Fibroblast of skin of scalp (primary cell): Measurements from ENCODE around the gene TXNRD1.
"Not testable (repeated sequence)": the region's sequence is repeated elsewhere in the genome, so short reads cannot be mapped to it uniquely, and the experiment has no call there.

ENCODE experiments used
- DNase-seq: peaks from one replicate; pipeline ENCODE4 v3.0.0-alpha.2; 2013

TXNRD1 gene

GRCh38 chr12:104328278-104328677, 112.7 kb downstream of the TXNRD1 start:
- DNase-seq, result not testable (repeated sequence)

- no peak for DNase-seq
Measured at GRCh38 chr12:104328790-104329189, 113.2 kb downstream of the TXNRD1 start.

- no peak for DNase-seq
Measured at GRCh38 chr12:104329707-104330532, 114.3 kb downstream of the TXNRD1 start.

GRCh38 chr12:104331376-104331775, 115.8 kb downstream of the TXNRD1 start:
- no peak for DNase-seq

DNA sequence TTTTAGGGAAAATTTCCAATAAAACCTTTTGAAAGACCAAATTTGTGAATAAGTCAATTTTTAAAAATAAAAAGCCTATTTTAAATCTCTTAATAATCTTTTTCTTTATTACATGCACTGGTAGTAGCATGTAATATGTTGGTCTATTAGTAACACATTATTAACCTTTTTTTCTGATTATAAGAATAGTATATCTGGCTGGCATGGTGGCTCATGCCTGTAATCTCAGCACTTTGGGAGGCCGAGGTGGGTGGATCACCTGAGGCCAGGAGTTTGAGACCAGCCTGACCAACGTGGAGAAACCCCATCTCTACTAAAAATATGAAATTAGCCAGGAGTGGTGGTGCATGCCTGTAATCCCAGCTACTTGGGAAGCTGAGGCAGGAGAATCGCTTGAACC, 116.7 kb downstream of the TXNRD1 start:
- not testable (repeated sequence) for DNase-seq

DNA sequence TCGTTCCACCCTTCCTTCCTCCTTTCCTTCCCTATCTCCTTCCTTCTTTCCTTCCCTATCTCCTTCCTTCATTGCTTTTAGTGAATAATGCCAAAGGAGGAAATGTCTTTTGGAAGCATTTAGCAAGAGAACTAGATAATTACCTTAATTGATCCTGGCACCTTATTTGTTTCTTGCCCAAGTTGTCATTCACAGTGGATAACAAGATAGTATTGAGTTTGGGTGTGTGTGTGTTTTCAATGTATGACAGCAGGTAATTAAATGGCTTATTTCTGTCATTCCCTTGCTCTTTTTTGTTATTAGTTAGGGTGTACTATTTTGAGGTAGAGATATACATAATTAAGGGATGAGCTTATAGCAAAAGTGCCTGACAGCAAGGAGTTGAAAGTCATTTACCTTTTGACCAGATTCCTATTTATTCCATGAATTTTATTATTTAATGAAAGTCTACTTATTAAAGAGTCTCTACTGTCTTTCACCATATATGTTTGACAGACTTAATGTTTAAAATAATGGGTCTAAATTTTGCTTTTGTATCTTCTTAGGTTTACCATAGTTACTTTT, 118.2 kb downstream of the TXNRD1 start:
- DNase-seq, result no peak

DNA sequence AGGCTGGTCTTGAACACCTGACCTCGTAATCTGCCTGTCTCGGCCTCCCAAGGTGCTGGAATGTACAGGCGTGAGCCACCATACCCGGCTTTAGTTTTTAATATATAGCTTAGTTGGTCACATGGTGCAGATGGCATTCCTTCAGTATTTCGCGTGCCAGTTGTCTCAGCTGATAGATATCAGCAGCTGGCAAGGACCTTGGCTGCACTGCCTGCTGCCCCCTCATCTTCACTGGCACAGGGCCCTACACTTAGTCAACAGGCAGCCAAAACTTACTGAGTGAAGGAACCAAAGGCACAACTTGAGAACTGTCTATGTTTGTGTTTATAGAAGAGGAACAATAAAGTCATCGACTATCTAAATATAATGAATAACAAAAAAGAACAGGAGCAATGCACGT, 119.0 kb downstream of the TXNRD1 start:
- DNase-seq, result no peak

DNA sequence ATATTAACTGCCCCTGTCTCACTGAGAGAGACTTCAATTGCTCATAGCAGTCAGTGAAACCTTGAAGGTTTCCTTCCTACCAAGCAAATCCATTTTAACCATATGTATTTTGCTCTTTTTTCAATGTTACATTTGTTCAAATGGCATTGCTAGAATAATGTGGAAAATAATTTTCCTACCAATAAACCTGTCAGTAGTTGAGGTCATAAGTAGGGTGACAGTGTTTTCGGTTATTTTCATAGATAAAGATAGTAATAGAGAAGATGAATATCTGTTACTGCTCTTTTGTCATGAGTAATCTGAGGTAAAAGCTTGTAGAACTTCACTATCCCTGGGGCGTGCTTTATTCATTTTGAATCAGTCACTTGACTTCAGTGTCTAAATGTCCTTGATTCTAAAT, 120.5 kb downstream of the TXNRD1 start:
- no peak for DNase-seq

GRCh38 chr12:104337030-104337558, 121.5 kb downstream of the TXNRD1 start:
- DNase-seq, result no peak

- no peak for DNase-seq
Measured at GRCh38 chr12:104339663-104340062, 124.1 kb downstream of the TXNRD1 start.

DNA sequence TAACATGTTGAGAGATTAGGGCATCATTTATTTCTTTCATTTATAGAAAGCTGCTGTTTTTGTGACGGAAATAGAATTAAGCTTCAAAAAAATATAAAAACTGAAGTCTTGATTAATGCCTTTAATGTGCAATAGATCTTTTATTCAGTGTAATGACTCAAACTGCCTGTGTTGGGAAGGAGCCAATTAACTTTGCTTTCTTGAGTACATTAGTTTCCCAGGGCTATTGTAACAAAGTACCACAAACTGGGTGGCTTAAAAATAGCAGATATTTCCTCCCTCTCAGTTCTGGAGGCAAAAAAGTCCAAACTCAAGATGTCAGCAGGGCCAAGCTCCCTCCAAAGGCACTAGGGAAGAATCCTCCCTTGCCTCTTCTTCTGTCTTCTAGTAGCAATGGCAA, 124.6 kb downstream of the TXNRD1 start:
- DNase-seq, result no peak

DNA sequence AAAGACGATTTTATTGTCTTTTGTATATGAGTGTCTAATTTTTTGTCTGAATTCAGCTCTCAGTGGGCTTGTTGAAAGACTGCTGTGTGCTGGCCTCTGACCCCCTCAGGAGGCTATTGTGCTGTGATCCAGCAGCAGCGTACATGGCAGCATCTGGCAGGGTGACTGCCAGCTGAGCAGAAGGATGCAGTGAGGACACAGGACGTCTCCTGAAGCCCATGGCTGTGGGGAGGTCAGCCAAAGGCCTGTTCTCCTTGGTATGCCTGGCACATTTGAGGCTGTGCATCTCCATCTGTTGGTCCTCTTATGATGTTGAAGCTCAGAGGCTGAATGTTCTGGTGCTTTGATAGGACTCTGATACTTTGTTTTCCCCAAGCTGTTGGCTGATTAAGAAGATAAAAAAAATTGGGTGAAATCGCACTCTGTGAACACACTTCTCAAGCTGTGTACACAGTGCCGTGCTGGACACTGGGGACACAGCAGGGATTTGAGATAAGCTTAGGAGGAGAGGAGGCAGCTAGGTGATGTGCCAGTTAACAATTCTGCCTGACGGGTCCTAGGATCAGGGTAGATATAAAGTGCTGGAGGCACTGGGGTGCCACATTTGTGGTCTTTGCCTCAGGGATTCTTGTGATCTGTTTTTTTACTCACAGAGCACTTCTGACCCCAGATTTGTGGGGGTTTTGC, 125.5 kb downstream of the TXNRD1 start:
- no peak for DNase-seq

GRCh38 chr12:104342147-104342546, 126.6 kb downstream of the TXNRD1 start:
- no peak for DNase-seq

- DNase-seq, result no peak
Measured at GRCh38 chr12:104342635-104343249, 127.2 kb downstream of the TXNRD1 start.

DNA sequence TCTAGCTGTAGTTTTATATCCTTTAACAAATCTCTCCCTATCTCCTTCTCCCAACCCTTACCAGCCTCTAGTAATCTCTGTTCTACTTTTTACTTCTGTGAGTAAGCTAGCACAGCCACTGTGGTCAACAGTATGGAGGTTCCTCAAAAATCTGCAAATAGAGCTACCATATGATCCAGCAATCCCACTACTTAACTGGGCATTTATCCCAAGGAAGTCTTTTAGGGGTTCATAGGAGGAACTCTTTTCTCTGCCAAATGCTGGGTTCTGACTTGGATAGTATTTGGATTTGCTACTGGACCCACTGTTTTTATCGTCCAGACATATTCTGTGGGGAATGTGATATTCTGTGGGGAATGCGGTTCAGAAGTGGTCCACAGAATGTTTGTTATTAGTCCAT, 129.1 kb downstream of the TXNRD1 start:
- DNase-seq, result no peak

DNA sequence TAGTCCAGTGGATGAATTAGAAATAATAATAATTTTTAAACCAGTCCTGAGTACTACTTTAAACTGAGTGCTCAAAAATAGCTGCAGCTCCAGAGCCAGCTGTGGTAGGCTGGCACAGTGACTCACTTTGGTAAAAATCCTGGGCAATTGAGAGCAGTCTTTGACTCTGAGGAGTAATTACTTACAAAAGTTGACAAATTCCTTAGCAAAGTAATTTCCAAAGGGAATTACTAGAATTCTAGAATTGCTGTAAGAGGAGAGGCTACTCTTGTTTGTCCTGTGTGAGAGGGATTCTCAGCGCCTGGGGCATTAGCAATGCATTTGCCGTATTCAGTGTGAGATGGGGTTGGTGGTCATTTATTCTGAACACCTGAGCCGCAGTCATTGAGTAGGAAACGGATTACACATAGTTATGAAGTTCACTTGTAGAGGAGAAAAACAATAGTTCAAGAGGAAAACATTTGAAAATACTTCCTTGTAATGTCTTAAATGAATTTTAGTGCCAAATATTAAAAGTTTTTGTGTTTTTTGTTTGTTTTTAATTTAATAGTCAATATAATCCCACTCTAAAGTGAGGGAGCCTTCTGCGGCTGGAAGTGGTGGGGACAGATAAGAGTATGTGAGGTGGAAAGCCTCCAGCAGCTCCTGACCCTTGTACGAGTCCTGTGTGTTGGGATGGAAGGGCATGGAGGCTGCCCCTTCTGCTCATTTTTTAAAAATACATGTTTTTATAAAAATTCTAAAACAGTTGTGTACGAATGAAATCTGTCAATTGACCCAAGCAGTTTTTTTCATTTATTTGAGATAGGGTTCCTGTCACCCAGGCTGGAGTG, 129.9 kb downstream of the TXNRD1 start:
- DNase-seq, result peak; percentile 21

DNA sequence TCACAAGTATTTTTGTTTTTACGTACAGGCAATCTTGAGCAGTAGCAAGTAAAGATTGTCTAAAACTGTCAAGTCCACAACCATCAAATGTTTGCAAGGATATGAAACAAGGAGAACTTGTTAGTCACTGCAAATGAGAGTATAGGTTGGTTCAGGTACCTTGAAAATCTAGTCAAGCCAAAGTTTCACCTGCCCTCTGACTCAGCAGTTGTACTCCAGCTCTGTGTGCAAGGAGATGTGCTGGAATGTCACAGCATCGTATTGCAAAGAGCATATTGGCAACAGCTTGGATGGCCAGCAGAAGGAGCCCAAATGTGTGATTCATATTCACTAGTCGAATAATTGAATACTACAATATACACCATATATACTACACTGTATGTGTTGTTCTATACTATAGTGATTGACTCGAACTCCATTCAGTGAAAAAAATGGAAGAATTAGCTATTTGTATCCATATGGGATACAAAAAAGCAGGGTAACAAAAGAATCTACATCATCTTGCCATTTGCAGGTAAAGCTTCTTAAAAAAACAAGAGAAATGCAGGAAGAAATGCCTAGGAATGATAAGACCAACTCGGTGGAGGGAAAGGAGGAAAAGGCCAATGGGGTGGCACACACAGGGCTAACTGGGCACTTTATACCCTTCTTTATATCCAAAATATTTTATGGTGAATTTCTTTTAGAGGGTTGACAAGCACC, 131.9 kb downstream of the TXNRD1 start:
- no peak for DNase-seq

GRCh38 chr12:104348283-104348993, 132.9 kb downstream of the TXNRD1 start:
- no peak for DNase-seq

DNA sequence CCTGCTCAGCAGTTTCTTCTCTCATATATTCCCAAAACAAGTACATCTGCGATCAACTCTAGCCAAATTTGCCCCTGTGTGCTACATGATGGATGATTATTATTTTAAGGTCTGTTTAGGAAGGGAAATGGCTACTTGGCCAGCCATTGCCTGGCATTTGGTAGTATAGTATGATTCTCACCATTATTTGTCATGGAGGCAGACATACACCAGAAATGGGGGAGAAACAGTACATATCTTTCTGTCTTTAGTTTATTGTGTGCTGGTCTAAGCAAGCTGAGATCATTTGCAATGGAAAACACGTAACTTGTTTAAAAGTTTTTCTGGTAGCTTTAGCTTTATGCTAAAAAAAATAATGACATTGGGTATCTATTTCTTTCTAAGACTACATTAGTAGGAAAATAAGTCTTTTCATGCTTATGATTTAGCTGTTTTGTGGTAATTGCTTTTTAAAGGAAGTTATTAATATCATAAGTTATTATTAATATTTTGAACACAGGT, 133.5 kb downstream of the TXNRD1 start:
- DNase-seq, result no peak

DNA sequence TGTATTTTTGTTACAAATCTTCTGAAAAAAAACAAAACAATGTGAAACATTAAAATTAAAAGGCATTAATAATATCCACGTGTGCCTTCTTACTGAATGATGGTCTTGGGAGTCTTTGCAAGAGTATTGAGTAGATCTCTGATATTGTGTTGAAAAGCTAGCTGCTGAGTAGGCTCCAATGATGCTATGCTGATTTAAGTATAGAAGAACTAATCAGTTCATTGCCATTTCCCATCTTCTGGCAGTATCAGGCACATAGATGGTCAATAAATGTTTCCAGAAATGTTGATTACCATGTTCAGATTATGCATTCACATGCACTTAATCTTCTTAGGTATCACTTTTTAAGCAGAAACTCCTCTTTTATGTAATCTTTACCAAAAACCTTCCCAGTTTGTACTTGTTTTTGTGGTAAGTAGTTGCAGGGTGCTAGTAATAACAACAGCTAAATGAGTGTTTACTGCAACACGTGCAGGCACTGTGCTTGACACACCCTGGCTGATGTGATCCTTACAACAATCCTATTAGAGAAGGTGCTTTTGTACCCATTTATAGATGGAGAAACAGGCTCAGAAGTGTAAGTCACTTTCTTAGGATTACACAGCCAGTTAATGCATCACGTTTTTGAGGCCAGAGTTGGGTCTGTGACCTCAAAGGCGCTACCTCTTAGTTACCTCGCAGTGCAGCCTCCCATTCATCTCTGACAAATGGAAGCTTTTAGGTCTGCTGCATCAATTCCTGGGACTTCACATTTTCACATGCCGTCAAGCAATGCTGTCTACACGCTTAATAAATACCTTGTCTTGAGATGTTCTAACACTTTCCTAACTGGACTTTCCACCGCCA, 134.9 kb downstream of the TXNRD1 start:
- DNase-seq, result no peak
